ENCODE data around the gene GATA2.

GATA2 gene

DNA sequence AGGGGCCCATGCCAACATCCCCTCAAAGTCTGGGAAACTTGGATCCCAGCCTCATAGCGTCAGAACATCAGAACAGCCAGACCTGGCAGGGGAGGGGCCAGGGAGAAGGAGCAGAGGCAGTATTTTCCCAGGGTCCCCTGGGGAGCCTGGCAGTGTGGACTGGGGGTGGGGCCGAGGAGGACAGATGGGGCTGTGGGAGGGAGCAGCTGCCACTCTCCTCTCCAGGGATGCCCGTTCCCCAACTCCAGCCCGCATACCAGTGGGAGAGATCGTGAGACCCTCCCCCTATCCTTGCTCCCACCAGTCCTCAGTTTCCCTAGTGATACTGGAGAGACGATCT, 19.9 kb downstream of the GATA2 start:
- no peak for DNase-seq (ENCODE audit: low spot score)

DNA sequence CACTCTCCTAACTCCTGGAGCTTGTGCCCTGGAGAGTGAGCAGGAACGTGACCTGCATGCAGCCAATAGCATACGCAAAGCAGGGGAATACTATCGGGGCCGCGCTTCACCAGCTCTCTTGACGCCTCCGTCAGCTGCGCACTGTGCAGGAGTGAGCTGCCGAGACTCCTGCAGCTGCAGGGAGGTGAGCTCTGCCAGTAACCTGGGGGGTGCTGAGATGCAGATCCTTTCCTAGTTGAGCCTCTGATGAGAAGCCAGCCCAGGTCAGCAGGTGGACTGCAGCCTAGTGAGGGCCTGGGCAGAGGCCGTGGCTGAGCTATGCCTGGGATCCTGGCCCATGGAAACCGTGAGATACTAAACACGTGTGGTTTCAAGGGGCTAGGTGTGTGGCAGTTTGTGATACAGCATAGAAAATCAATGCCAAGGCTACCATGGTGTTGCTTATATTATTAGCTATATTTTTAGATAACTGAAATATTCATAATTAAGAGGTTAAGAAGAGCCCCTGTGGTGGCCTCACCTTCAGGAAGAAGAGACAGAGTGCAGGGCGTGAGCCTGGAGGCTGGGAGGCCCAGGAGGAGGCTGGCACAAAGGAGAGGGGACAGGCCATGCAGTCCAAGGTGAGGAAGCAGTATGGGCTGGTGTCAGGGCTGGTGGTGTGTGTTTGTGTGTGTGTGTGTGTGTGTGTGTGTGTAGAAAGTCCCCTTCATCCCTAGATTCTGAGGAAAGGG, 20.4 kb downstream of the GATA2 start:
- no peak for DNase-seq (ENCODE audit: low spot score)

DNA sequence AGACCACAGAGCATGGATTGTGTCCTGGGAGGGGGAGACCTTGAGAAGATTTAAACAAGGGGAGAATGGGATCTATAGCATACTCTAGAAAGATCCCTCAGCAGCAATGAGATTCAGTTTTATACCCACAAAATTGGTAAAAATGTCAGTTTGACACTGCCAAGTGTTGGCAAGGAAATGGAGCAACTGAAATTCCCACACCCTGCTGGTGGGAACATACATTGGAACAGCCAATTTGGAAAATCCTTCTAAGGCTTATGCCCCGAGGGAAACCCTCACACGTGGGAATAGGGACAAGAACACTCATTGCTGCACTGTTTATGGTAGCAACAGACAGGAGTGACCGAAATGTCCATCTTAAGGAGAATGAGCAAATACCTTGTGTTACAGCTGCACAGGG, 21.3 kb downstream of the GATA2 start:
- DNase-seq (ENCODE audit: low spot score), result no peak

DNA sequence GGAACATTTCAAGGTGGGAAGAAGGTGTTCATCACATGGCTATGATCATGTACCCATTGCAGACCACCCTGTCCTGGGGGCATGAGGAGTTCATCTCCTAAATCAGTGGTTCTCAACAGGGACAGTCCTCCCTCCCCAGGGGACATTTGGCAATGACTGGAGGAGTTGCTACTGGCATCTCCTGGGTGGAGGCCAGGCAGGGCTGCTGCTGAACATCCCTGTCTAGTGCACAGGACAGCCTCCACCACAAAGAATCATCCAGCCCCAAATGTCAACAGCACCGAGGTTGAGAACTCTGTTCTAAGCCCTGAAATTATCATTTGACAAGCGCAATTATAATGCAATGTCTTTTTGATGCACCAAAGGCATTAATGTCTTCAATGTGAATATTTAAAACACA, 21.9 kb downstream of the GATA2 start:
- no peak for DNase-seq (ENCODE audit: low spot score)

DNA sequence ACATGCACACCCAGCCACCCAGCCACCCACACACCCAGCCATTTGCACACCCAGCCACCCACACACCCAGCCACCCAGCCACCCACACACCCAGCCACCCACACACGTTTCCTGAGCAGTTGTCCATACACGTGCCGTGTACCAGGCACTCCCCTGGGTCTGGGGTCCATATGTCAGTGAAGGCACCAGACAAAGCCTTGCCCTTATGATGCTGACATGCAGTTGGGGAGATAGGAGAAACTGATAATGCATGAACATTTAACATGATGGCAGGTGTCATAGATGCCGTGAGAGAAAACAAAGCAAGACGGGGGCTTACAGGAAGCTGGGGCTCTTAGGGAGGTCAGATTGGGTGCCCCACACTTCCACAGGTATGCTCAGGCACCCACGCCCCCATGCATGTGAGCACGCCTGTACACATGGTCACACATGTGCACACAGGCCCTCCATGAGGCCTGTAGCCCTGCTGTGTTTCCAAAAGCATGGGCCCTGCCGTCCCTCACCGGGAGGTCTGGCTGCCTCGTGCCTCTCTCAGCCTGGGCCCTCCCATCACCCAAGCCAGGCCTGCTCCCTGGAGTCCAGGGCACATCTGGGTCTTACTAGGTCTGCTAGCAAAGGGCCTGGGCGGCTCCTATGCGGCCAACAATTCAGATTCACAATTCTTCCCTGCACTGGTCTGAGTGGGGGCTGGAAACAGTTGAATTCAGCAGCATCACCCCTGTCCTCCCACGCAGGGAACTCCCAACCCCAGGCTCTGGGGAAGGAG, 22.7 kb downstream of the GATA2 start:
- DNase-seq (ENCODE audit: low spot score), result no peak

DNA sequence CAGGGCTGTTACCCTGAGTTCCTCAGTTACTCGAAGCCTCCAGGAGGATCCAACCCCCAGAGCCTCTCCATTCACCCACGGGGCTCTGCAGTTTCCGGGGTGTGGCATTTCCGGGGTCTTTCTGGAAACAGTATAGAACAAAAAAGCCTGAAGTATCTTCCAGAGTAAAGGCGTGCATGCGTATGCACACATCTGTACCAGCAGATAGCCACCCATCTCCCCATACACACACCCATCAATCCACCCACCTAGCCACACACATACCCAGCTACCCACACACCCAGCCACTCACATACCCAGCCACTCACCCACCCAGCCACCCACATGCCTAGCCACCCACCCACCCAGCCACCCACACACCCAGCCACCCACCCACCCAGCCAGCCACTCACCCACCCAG, 23.4 kb downstream of the GATA2 start:
- DNase-seq (ENCODE audit: low spot score), result no peak

DNA sequence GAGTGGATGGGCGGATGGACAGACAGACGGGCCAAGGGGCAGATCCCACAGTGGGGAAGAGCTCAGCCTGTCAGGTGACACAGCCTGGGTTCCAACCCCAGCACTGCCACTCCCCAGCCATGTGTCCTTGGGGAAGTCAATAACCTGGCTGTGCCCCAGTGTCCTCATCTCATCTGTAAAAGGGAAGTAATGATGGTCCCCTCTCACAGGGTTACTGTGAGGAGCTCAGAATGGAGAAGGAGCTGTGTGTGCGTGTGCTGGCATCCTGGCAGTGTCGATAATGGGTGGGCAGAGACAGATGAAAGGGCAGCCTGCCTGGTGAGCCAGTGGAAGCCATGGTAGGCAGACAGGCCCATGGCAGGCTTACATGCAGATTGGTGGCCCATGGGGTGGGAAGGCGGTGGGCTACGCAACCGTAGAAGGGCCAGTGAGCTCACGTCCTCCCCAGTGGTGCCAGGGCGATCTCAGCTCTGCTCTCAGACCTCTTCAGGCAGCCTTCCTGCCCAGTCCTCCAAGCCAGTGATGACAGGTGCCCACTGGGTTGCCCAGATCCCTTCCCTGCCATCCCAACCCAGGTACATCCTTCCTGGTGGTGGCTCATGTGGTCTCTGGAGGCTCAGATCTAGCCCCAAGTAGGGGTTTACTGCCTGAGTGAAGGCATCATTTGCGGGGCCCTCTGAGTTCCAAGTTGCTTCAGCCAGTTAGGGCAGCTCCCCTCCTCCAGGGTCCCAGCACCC, 24.0 kb downstream of the GATA2 start:
- no peak for DNase-seq (ENCODE audit: low spot score)

DNA sequence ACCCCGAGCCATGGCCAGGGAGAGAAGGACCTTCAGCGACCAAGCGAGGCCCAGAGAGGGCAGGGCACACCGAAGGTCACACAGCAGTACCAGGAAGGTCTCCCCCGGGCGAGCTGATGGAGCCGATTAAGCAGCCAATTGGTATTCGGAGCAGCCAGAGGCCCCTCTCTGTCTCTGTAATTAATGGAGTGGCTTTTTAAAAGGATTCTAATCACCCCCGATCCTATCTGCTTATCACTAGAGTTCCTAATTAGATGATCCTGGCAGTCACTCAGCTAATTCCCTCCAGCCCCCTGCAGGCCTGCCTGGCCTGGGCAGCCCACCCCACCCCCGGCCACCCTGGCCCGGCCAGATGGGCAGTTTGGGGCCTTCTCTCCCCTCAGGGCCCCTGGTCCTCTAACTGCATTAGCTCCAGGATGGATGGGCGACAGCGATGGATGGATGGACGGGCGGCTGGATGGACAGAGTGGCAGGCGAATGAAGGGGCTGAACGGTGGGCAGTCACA, 24.7 kb downstream of the GATA2 start:
- no peak for DNase-seq (ENCODE audit: low spot score)

DNA sequence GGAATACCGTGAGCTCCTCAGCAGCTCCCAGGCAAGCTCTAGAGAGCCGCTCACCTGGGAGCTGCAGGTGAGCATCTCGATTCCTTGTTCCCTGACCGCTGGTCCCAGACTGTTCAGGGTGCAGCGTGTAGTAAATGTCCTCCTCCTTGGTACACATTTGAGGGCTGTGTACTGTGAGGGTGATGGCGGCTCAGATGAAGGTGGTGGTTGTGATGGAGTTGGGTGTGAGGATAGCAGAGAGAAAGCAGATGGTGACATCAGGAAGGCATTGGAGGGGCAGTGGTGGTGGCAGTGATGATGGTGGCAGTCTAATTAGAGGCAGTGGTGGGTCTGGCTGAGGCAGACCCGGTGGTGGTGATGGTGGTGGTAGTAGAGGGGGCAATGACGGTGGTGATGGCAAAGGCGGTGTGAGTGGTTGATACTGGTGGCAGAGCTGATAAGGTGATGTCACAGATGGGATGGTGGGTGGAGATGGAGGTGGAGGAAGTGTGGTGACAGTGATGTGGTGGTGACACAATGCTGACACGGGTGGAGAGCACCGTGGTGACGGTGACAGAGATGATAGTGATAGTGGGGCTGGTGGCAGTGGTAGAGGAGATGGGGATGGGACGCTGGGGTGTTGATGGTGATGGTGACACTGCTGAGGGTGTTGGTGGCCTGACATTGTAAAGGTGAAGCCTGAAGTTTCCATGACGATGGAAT, 26.0 kb downstream of the GATA2 start, which contains the start of gene DNAJB8:
Gene DNAJB8 (minus strand): TSS at position 51 of the 702 bp plus-strand sequence. CDS start 3,645 bp downstream, outside the sequence.
- DNase-seq (ENCODE audit: low spot score), result no peak

DNA sequence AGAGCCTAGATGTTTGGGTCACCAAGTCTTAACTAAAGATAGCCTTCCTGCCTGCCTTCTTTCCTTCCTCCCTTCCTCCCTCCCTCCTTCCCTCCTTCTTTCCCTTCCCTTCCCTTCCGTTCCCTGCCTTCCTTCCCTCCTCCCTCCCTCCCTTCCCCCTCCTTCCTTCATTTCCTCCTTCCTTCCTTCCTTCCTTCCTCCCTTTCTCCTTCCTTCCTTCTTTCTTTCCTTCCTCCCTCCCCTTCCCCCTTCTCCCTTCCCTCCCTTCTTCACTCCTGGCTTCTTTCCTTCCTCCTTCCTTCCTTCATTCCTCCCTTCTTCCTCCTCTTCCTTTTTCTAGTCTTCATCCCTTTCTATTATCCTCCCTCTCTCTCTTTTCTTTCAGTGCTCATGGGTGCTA, 28.3 kb downstream of the GATA2 start:
- DNase-seq (ENCODE audit: low spot score), result no peak

DNA sequence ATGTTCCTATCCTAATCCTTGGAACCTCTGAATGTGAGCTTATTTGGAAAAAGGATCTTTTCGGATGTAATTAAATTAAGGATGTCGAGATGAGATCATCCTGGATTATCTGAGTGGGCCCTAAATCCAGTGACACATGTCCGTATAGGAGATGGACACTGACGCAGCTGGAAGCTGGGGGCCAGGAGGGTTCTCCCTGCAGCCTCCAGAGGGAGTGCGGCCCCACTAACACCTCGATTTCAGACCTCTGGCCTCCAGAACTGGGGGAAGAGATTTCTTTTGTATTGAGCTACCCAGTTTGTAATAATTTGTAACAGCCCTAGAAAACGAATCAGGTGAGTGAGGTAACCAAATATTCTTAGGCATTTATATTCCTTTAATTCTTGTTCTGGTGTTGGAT, 28.8 kb downstream of the GATA2 start:
- no peak for DNase-seq (ENCODE audit: low spot score)

DNA sequence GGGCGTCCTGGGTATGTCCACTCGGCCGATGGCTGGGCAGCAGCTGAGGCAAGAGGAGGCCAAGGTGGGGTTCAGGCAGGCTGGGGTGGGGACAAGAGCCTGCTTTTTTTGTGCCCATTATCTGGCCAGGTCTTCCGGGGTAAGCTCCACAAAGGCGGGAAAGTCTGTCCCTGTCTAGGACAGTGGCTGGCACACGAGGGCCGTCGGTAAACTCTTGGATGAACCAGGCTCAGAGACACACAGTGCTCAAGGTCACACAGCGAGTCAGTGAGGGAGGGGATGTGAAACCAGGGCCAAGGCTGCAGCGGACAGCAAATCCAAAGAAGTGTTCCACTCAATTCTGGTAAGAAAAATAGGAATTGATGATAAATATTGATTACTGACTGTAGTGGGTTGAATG, 29.2 kb downstream of the GATA2 start:
- no peak for DNase-seq (ENCODE audit: low spot score)

DNA sequence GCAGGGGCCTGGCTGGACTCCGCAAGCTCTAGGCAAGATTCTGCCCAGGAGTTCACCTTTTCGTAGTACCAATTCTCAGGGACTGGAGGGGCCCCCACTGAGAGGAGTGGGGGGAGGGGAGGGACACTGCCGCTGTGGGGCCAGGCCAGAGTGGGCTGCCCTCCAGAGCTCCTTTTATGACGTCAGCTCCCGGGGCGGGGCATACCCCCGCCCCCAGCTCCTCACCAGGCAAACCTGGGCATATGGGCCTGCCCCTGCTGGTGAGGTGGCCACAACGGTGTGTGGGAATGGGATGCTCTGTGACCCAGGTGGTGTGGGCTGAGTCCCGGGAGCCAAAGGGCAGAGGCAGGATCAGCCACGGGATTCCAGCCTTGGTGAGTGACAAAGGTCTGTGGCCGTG, 29.6 kb downstream of the GATA2 start:
- DNase-seq (ENCODE audit: low spot score), result no peak

DNA sequence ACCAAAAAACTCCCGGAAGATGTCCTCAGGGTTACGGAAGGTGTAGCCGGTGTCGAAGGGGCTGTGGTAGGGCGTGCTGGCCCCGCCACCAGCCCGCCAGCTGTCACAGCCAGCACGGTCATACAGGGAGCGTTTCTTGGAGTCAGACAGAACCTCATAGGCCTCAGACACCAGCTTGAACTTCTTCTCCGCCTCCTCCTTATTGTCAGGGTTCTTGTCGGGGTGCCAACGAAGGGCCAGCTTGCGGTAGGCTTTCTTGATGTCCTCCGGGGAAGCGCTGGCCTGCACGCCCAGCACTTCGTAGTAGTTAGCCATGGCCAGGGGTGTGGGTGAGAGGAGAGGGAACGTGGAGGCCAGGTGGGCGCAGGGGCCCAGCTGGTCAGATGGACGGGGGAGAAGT, 30.1 kb downstream of the GATA2 start:
- no peak for DNase-seq (ENCODE audit: low spot score)

DNA sequence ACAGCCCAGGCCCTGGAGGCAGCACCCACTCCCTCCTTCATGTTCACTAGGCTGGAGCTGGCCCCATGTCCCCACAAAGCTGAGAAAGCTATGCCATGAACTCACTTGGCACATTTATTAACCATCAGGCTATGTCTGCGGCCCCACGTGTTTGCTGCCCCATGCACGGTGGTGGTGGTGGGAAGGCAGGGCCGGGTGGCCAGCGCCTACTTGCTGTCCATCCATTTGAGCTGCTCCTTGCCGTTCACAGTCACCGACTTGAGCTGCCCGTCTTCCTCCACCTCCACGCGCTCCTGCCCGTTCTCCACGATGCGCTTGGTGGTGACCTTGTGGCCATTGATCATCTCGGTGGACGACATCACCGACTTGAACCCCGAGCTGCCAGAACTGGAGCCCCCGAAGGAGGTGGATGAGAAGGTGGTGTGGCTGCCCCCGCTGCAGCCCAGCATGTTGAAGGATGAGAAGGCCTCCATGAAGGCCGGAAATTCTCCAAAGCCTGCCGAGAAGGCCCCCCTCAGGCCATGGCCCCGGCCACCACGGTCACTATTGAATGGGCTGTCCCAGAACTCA, 30.6 kb downstream of the GATA2 start:
- DNase-seq (ENCODE audit: low spot score), result no peak

DNA sequence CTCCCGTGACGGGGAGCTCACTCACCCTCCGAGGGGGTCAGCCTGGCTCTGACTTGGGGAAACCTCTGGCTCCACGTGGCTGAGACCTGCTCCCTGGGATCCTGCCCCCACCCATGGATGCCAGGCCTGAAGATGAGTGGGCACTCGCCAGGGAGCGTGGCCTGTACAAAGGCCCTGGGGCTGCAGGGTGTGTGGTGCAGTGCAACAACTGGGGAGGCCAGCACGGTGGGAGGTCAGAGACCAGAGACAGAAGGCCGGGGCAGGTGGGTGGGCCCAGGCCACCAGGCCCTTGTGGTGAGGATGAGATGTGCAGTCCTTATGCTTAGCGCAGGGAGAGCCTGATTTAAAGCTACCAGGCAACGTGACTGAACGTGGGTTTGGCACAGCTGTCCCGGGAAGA, 31.3 kb downstream of the GATA2 start:
- DNase-seq (ENCODE audit: low spot score), result no peak

DNA sequence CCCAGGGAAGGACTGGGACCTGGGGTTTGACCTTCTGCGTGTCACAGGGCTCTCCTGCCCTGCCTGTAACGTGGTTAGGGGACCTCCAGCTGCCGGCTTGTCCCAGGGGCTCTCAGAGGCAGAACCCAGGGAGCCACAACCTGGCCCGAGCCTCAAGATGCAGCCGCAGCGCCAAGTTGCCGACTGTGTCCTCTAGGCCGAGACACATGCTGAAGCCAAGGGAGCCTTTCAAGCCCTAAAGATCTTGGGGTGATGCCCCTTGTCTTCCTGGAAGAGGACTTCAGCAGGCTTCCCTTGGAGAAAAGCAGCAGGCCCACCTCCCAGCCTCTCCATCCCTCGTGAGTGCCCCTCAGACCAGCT, 33.6 kb downstream of the GATA2 start:
- no peak for DNase-seq (ENCODE audit: low spot score)

DNA sequence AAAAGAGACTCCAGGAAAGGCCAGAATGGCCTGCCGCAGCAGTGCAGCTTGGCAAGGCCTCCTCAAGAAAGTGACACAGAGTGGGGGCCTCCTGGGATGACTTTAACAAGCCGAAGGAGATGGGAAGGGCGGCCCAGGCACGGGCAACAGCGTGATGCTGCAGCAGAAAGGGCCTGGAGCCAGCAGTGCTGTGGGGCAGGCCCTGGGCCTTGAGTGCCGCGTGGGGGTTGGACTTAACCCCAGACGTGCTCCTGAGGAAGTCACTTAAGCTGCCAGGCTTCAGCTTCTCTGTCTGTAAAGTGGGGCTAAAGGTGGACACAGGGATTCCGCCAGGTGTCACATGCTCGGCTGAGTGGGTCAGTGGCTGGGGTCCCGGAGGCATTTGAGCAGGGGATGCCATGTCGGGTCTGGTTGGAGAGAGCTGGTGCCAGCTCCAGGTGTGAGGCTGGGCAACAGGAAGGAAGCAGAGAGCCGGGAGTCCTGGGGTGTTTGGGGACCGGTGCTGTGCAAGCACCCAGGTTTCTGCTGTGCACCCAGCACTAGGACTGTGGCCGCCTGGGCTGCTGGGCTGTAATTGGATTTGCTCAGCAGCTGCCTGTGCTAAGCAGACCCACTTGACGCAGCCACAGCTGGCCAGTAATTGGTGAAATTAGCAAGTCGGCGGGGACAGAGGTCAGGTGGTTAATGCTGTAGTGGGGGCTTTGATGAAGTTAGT, 34.1 kb downstream of the GATA2 start:
- no peak for DNase-seq (ENCODE audit: low spot score)

DNA sequence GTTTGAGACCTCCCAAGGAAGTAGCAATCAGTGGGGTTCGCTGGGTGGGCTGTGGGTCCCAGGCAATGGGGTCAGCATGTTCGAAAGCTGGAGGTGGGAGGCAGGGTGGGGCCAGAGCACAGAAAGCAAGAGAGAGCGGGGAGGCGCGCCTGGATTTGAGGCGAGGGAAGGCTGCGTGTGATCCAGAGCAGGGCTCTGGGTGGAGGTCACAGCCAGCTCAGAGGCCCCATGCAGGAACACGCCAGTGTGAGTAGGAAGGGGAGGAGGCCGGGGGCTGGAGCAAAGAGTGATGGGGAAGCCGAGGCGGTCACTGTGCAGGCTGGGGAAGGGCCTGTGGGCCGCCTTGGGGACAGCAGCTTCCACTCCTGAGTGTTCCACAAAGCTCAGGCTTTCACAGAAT, 35.1 kb downstream of the GATA2 start:
- DNase-seq (ENCODE audit: low spot score), result no peak

DNA sequence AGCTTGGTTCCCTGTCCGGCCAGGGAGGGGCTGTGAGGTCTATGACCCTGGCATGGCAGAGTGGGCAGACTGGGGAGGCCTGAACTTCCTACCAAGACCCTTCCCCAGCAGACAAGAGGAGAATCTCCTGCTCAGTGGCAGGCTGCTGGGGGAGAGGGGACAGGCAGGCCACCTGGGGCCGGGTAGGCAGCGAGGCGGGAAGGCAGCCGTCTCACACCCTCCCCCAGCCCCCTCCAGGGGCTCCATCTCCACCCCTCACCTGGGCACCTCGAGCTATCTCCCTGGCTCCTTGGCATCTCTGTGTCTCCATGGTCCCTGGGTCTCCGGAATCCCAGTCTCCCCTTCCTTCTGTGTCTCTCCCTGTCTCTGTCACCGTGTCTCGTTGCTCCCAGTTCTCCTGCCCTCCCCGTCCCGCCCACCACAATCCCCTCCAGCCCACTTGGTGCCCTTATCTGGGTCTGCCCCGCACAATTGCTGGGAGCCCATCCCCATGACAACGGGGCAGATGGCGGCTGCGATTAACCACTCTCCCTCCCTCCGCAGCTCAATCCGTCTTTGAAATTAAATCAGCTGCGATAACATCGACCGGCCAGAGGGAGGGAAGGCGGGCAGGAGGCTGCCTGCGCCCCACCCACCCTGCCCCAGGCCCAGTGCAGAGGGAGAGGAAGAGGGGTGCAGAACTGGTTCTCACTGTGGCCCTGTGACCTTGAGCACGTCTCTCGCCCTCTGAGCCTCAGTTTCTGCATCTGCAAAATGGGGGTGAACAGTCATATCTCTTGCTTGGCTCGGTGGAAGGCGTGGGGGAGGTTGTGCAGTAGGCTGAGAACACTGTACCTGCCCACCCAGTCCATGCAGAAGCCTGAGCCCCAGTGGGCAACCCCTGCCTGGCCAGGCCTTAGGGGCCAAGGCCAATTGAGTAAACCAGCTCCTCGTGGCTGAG, 36.0 kb downstream of the GATA2 start:
- DNase-seq (ENCODE audit: low spot score), result no peak

Data from hepatic stellate cell (primary cell).